GM06990 (cell line): ENCODE results near the gene EGLN3.

ENCODE experiments used
- DNase-seq: peaks from one replicate; pipeline ENCODE4 v3.0.0-alpha.2; 2011; ENCODE audit not compliant: insufficient read length; ENCODE audit errors: extremely low read depth
- H3K27me3 ChIP-seq: replicated peaks from 2 replicates; pipeline ENCODE4 v1.6.0; 2011; ENCODE audit warnings: low read length; ENCODE audit not compliant: control insufficient read depth, insufficient read depth
- H3K36me3 ChIP-seq: 2 replicates; pipeline ENCODE4 v1.5.1; 2011; ENCODE audit warnings: low read length; ENCODE audit not compliant: control insufficient read depth, insufficient read depth
- H3K4me3 ChIP-seq: replicated peaks from 2 replicates; pipeline ENCODE4 v1.5.1; 2011; ENCODE audit warnings: low read depth, mild to moderate bottlenecking, control low read depth, low read length
- TF ChIP-seq, protein P1 (sequence below): IDR thresholded peaks from 2 replicates; pipeline ENCODE4 v1.5.1; 2011; ENCODE audit warnings: low read length, control low read depth, mild to moderate bottlenecking, inconsistent platforms; ENCODE audit not compliant: insufficient read depth, poor library complexity, severe bottlenecking

The EGLN3 gene

GRCh38 chr14:33954016-33954598 is 3.2 kb upstream of the EGLN3 start:
- no peaks in the 10 kb centered on the region; the same call in none of the 2 replicates for H3K27me3 ChIP-seq
- no peak for DNase-seq
- TF ChIP-seq, protein P1, sequence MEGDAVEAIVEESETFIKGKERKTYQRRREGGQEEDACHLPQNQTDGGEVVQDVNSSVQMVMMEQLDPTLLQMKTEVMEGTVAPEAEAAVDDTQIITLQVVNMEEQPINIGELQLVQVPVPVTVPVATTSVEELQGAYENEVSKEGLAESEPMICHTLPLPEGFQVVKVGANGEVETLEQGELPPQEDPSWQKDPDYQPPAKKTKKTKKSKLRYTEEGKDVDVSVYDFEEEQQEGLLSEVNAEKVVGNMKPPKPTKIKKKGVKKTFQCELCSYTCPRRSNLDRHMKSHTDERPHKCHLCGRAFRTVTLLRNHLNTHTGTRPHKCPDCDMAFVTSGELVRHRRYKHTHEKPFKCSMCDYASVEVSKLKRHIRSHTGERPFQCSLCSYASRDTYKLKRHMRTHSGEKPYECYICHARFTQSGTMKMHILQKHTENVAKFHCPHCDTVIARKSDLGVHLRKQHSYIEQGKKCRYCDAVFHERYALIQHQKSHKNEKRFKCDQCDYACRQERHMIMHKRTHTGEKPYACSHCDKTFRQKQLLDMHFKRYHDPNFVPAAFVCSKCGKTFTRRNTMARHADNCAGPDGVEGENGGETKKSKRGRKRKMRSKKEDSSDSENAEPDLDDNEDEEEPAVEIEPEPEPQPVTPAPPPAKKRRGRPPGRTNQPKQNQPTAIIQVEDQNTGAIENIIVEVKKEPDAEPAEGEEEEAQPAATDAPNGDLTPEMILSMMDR, result no peak

DNA sequence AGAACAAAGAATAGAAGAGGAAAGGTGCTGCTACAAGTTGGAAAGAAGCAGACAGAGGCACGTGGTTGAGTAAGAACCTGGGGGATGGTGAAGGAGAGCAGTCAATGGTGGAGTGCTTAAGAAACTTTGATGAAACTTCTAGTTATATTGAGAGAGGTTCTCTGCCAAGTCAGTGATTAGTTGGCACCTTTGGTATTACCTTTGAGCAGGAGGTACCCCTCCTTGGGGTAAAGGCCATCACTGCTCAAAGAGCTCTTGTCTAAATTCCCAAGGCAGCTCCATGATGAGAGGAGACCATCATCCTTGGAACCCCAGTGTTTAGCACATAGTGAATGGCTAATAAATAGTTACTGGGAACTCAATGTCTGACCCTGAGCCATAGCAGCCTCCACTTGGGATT is 1.7 kb upstream of the EGLN3 start:
- Histone ChIP-seq H3K27me3 (no peaks in the 10 kb centered on the region; the same call in none of the 2 replicates), H3K36me3 (no peaks in the 10 kb centered on the region), H3K4me3 (no peak overlapping the region)
- no peak for DNase-seq
- TF ChIP-seq, protein P1, result no peak

More at GRCh38 chr14:33954016-33954598, 3.2 kb upstream of the EGLN3 start:
- Histone ChIP-seq H3K4me3 (no peak overlapping the region), H3K36me3 (no peaks in the 10 kb centered on the region)

DNA sequence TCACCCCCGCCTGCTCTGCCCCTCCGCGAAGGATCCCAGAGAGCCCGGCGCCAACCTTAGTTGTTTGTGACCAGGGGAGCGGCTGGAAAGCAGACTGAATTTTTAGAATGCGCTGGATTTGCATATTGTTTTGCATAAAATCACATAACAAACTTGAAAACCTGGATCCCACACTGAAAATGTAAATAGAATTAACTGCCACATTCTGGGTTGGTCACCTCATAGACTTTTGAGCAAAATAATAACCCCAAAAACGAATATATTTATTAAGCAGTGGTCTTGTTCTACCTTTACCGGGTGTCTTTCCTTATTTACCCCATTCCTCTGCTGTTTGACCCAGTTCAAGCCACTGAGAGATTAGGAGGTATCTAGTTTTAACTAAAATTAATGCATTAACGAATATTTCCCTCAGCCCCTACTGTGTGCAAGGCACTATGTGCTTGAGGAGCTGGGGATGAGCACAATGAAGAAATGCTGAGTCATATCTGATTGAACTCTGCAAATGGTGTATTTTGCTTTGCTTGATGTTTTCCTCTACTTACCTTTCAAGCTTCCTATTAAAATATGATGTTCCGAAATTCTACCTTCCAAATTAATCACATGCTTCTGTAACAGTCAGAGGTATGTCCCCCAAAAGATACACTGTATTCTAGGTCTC is 438 bp upstream of the EGLN3 start:
- no peak for DNase-seq

DNA sequence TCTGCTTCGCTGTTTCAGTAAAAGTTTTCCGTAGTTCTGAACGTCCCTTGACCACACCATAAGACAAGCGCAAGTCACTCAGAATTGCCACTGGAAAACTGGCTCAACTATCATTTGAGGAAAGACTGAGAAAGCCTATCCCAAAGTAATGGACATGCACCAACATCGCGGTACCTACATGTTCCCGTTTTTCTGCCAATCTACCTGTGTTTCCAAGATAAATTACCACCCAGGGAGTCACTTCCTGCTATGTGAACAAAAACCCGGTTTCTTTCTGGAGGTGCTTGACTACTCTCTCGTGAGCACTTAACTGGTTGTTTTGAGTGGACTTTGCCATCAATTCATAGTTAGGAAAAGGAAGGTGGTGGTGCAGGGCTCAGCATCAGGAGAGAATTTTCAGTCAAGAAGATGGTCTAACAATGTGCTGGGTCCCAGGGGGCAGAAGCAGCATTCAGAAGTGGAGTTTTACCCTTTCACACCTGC is 1.4 kb downstream of the EGLN3 start:
- Histone ChIP-seq H3K36me3 (no peaks in the 10 kb centered on the region), H3K27me3 (no peaks in the 10 kb centered on the region; the same call in none of the 2 replicates), H3K4me3 (no peak overlapping the region)
- no peak for DNase-seq
- TF ChIP-seq, protein P1, result no peak

More for the DNA sequence above, 438 bp upstream of the EGLN3 start:
- H3K36me3 ChIP-seq, result no peaks in the 10 kb centered on the region
- TF ChIP-seq, protein P1, result no peak
- peak overlapping the region; percentile 62; the same call in 1 of the 2 replicates for H3K4me3 ChIP-seq
- H3K27me3 ChIP-seq, result no peaks in the 10 kb centered on the region; the same call in none of the 2 replicates

- TF ChIP-seq, protein P1, result no peak
- no peak overlapping the region for H3K4me3 ChIP-seq
- H3K27me3 ChIP-seq, result no peaks in the 10 kb centered on the region; the same call in none of the 2 replicates
- no peaks in the 10 kb centered on the region for H3K36me3 ChIP-seq
- no peak for DNase-seq
Observed at GRCh38 chr14:33948869-33949408, 1.9 kb downstream of the EGLN3 start.
